Measurements from ENCODE around the gene ALDH5A1. TPM values are rescaled to one million over a fixed set of nuclear protein-coding genes. Genes with fewer than 3 reads are reported as not detected.

Gene ALDH5A1
- total and polyA plus RNA-seq, 2 of the 13 experiments (the other 11 are each of a cell fraction or from before 2014, with no cell fraction given) = 12.8 to 32.5 TPM

DNA sequence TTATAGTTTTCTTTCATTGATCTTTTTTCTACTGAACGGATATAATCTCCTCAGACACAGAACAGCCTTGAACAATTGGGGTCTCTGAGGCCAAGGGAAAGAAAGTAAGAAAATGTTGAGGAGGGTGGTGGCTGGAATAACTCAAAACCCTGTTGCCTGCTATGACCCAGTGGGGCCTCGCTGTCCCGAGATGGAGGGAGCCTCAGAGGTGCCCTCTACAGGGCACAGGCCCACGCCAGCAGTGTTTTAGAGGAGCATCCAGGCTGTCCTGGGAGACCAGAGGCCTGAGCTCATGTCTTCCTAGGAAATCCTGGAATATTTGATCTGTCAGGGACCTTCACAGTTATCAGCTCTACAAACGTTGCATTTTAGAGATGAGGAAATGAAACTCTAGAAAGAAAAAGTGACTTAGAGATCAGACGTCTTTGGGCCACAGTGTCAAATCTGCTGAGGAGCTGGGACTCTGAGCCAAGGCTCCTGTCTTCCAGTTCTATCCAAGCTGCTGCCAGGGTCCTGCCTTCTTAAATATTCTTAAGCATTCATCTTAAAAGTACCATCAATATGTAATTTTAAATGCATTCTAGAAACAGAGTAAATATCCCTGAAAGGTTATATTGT is 26.3 kb downstream of the ALDH5A1 start (continued):
- TF ChIP-seq SRSF9 (IDR thresholded peaks at IDR 0.05; ENCODE audit: borderline replicate concordance, insufficient read depth, low read depth, low read length, poor library complexity, severe bottlenecking) (no peak), KDM4B (CRISPR knock-in tag; IDR thresholded peaks at IDR 0.05) (0 out of 2 replicates have a peak, but pooled peaks have one; percentile 39), MIER3 (CRISPR knock-in tag; IDR thresholded peaks at IDR 0.05; ENCODE audit: borderline replicate concordance) (no peak), AKAP8 (CRISPR knock-in tag; IDR thresholded peaks at IDR 0.05) (no peak), TEAD3 (CRISPR knock-in tag; optimal IDR thresholded peaks at IDR 0.05; ENCODE audit: borderline replicate concordance) (peak; percentile 40), KMT2B (CRISPR knock-in tag; IDR thresholded peaks at IDR 0.05) (no peak), AHR (CRISPR knock-in tag; IDR thresholded peaks at IDR 0.05) (peak; percentile 48; the same call in 1 of the 2 replicates), NCOA2 (CRISPR knock-in tag; IDR thresholded peaks at IDR 0.05) (peak; percentile 15; the same call in 1 of the 2 replicates), ERF (CRISPR knock-in tag; IDR thresholded peaks at IDR 0.05) (0 out of 2 replicates have a peak, but pooled peaks have one; percentile 41), THAP11 (CRISPR knock-in tag; IDR thresholded peaks at IDR 0.05) (0 out of 2 replicates have a peak, but pooled peaks have one; percentile 18), KAT8 (CRISPR knock-in tag; IDR thresholded peaks at IDR 0.05) (peak; percentile 66), SALL1 (CRISPR knock-in tag; IDR thresholded peaks at IDR 0.05) (peak; percentile 39; the same call in 1 of the 2 replicates), ARNT (IDR thresholded peaks at IDR 0.05) (no peak), YY1 (IDR thresholded peaks at IDR 0.05; ENCODE audit: insufficient read depth, insufficient replicate concordance, low read depth, low read length) (peak; percentile 55), ZNF205 (CRISPR knock-in tag; IDR thresholded peaks at IDR 0.05) (0 out of 2 replicates have a peak, but pooled peaks have one; percentile 25), SAP130 (CRISPR knock-in tag; IDR thresholded peaks at IDR 0.05; ENCODE audit: low read depth) (peak; percentile 24; the same call in 1 of the 2 replicates), ZNF251 (CRISPR knock-in tag; IDR thresholded peaks at IDR 0.05) (no peak), SOX13 (IDR thresholded peaks at IDR 0.05) (no peak), SOX13 (CRISPR knock-in tag; conservative IDR thresholded peaks at IDR 0.05 in 1 of 2, IDR thresholded peaks at IDR 0.05 in 1 of 2) (0 out of 4 replicates have a peak, but pooled peaks of 1 of the 2 experiments have one; percentile 15), ZNF549 (CRISPR knock-in tag; IDR thresholded peaks at IDR 0.05) (no peak)
- TF ChIP-seq, protein P1, sequence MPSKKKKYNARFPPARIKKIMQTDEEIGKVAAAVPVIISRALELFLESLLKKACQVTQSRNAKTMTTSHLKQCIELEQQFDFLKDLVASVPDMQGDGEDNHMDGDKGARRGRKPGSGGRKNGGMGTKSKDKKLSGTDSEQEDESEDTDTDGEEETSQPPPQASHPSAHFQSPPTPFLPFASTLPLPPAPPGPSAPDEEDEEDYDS (CRISPR knock-in tag; IDR thresholded peaks at IDR 0.05) = peak; percentile 13; the same call in 1 of the 2 replicates
- TF ChIP-seq, protein P2, sequence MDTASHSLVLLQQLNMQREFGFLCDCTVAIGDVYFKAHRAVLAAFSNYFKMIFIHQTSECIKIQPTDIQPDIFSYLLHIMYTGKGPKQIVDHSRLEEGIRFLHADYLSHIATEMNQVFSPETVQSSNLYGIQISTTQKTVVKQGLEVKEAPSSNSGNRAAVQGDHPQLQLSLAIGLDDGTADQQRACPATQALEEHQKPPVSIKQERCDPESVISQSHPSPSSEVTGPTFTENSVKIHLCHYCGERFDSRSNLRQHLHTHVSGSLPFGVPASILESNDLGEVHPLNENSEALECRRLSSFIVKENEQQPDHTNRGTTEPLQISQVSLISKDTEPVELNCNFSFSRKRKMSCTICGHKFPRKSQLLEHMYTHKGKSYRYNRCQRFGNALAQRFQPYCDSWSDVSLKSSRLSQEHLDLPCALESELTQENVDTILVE (CRISPR knock-in tag; IDR thresholded peaks at IDR 0.05) = 0 out of 2 replicates have a peak, but pooled peaks have one; percentile 55
- TF ChIP-seq, protein P3, sequence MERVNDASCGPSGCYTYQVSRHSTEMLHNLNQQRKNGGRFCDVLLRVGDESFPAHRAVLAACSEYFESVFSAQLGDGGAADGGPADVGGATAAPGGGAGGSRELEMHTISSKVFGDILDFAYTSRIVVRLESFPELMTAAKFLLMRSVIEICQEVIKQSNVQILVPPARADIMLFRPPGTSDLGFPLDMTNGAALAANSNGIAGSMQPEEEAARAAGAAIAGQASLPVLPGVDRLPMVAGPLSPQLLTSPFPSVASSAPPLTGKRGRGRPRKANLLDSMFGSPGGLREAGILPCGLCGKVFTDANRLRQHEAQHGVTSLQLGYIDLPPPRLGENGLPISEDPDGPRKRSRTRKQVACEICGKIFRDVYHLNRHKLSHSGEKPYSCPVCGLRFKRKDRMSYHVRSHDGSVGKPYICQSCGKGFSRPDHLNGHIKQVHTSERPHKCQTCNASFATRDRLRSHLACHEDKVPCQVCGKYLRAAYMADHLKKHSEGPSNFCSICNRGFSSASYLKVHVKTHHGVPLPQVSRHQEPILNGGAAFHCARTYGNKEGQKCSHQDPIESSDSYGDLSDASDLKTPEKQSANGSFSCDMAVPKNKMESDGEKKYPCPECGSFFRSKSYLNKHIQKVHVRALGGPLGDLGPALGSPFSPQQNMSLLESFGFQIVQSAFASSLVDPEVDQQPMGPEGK (CRISPR knock-in tag; IDR thresholded peaks at IDR 0.05) = peak; percentile 50
- TF ChIP-seq, protein P4, sequence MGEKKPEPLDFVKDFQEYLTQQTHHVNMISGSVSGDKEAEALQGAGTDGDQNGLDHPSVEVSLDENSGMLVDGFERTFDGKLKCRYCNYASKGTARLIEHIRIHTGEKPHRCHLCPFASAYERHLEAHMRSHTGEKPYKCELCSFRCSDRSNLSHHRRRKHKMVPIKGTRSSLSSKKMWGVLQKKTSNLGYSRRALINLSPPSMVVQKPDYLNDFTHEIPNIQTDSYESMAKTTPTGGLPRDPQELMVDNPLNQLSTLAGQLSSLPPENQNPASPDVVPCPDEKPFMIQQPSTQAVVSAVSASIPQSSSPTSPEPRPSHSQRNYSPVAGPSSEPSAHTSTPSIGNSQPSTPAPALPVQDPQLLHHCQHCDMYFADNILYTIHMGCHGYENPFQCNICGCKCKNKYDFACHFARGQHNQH (CRISPR knock-in tag; IDR thresholded peaks at IDR 0.05) = peak; percentile 54; the same call in 1 of the 2 replicates
- TF ChIP-seq, protein P5, sequence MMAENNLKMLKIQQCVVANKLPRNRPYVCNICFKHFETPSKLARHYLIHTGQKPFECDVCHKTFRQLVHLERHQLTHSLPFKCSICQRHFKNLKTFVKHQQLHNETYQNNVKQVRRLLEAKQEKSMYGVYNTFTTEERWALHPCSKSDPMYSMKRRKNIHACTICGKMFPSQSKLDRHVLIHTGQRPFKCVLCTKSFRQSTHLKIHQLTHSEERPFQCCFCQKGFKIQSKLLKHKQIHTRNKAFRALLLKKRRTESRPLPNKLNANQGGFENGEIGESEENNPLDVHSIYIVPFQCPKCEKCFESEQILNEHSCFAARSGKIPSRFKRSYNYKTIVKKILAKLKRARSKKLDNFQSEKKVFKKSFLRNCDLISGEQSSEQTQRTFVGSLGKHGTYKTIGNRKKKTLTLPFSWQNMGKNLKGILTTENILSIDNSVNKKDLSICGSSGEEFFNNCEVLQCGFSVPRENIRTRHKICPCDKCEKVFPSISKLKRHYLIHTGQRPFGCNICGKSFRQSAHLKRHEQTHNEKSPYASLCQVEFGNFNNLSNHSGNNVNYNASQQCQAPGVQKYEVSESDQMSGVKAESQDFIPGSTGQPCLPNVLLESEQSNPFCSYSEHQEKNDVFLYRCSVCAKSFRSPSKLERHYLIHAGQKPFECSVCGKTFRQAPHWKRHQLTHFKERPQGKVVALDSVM (CRISPR knock-in tag; IDR thresholded peaks at IDR 0.05) = 0 out of 2 replicates have a peak, but pooled peaks have one; percentile 16

Data from HepG2 (cell line).